Activated CD8-positive, alpha-beta memory T cell treated with anti-CD3 and anti-CD28 coated beads for 4 hours (primary cell): ENCODE results near the gene DNMT3L.
"Not testable (repeated sequence)": the region's sequence is repeated elsewhere in the genome, so short reads cannot be mapped to it uniquely, and the experiment has no call there.

Experiments used
- DNase-seq, 2 donors: peaks; one replicate each; pipeline ENCODE4 v3.0.0-alpha.2; 2020; ENCODE audit warnings: low read depth in 2 of 2

The DNMT3L gene

GRCh38 chr21:44249204-44250037, 12.3 kb downstream of the DNMT3L start:
- DNase-seq, result not testable (repeated sequence)

- not testable (repeated sequence) for DNase-seq
These were observed 13.8 kb downstream of the DNMT3L start for GRCh38 chr21:44247904-44248303.

GRCh38 chr21:44243980-44244379, 17.7 kb downstream of the DNMT3L start:
- DNase-seq, result not testable (repeated sequence)

GRCh38 chr21:44241281-44241680, 20.4 kb downstream of the DNMT3L start:
- not testable (repeated sequence) for DNase-seq

- DNase-seq, result not testable (repeated sequence)
These were observed 20.9 kb downstream of the DNMT3L start, which contains the start of gene ICOSLG for GRCh38 chr21:44240842-44241241. TSS of gene ICOSLG (minus strand) at chr21:44240943. CDS start at chr21:44240817, 126 bp downstream.

- not testable (repeated sequence) for DNase-seq
These were observed 21.3 kb downstream of the DNMT3L start for GRCh38 chr21:44240353-44240752.

GRCh38 chr21:44229561-44229960, 32.1 kb downstream of the DNMT3L start:
- DNase-seq, result not testable (repeated sequence)

GRCh38 chr21:44228109-44228508, 33.6 kb downstream of the DNMT3L start:
- not testable (repeated sequence) for DNase-seq

- DNase-seq, result not testable (repeated sequence)
These were observed 34.1 kb downstream of the DNMT3L start for GRCh38 chr21:44227614-44228013.

- DNase-seq, result not testable (repeated sequence)
These were observed 36.1 kb downstream of the DNMT3L start for GRCh38 chr21:44225605-44226004.

- DNase-seq, result not testable (repeated sequence)
These were observed 38.4 kb downstream of the DNMT3L start for GRCh38 chr21:44223334-44223733.

- not testable (repeated sequence) for DNase-seq
These were observed 41.0 kb downstream of the DNMT3L start for GRCh38 chr21:44220674-44221073.

- DNase-seq, result not testable (repeated sequence)
These were observed 43.2 kb downstream of the DNMT3L start for GRCh38 chr21:44218461-44218860.

- not testable (repeated sequence) for DNase-seq
These were observed 49.7 kb downstream of the DNMT3L start for GRCh38 chr21:44211978-44212377.

GRCh38 chr21:44211574-44211973, 50.1 kb downstream of the DNMT3L start:
- not testable (repeated sequence) for DNase-seq

GRCh38 chr21:44207860-44208646, 53.6 kb downstream of the DNMT3L start:
- DNase-seq, result not testable (repeated sequence)

- not testable (repeated sequence) for DNase-seq
These were observed 54.7 kb downstream of the DNMT3L start for GRCh38 chr21:44206698-44207676.

GRCh38 chr21:44206187-44206586, 55.5 kb downstream of the DNMT3L start:
- not testable (repeated sequence) for DNase-seq

- not testable (repeated sequence) for DNase-seq
These were observed 59.0 kb downstream of the DNMT3L start for GRCh38 chr21:44202590-44203299.

GRCh38 chr21:44199997-44200396, 61.7 kb downstream of the DNMT3L start:
- not testable (repeated sequence) for DNase-seq
